ENCODE results near the gene PPP1R14D.

PPP1R14D gene

GRCh38 chr15:40852529-40852928 is 24.0 kb upstream of the PPP1R14D start:
- no peak for DNase-seq

- DNase-seq = no peak
Observed at GRCh38 chr15:40850576-40851112, 22.1 kb upstream of the PPP1R14D start.

- DNase-seq = no peak
Observed at GRCh38 chr15:40847223-40847961, 18.9 kb upstream of the PPP1R14D start.

GRCh38 chr15:40846841-40847222 is 18.3 kb upstream of the PPP1R14D start:
- DNase-seq = no peak

- no peak for DNase-seq
Observed at GRCh38 chr15:40845511-40846284, 17.2 kb upstream of the PPP1R14D start.

GRCh38 chr15:40845036-40845435 is 16.5 kb upstream of the PPP1R14D start:
- no peak for DNase-seq

GRCh38 chr15:40844696-40845030 is 16.2 kb upstream of the PPP1R14D start:
- DNase-seq = peak in 3 of 5 donors; percentile 6 to 41 (median 15)

GRCh38 chr15:40843885-40844695 is 15.6 kb upstream of the PPP1R14D start, which contains the start of gene SPINT1:
Gene SPINT1 (plus strand): TSS chr15:40844048. CDS start chr15:40844555, 507 bp downstream.
- DNase-seq = peak in 3 of 5 donors; percentile 4 to 32 (median 21)

- DNase-seq = no peak
Observed at GRCh38 chr15:40843261-40843884, 14.9 kb upstream of the PPP1R14D start.

GRCh38 chr15:40841741-40842140 is 13.2 kb upstream of the PPP1R14D start:
- no peak for DNase-seq

- DNase-seq = no peak
Observed at GRCh38 chr15:40838756-40839155, 10.2 kb upstream of the PPP1R14D start.

GRCh38 chr15:40836020-40836419 is 7.5 kb upstream of the PPP1R14D start:
- DNase-seq = no peak

- no peak for DNase-seq
Observed at GRCh38 chr15:40832903-40833302, 4.4 kb upstream of the PPP1R14D start.

- no peak for DNase-seq
Observed at GRCh38 chr15:40831861-40832260, 3.4 kb upstream of the PPP1R14D start.

GRCh38 chr15:40830884-40831283 is 2.4 kb upstream of the PPP1R14D start:
- no peak for DNase-seq

GRCh38 chr15:40829115-40829514 is 607 bp upstream of the PPP1R14D start:
- DNase-seq = no peak

- no peak for DNase-seq
Observed at GRCh38 chr15:40826423-40827075, 2.0 kb downstream of the PPP1R14D start.

GRCh38 chr15:40825661-40826422 is 2.7 kb downstream of the PPP1R14D start:
- DNase-seq = no peak

- no peak for DNase-seq
Observed at GRCh38 chr15:40823572-40824343, 4.8 kb downstream of the PPP1R14D start.

- no peak for DNase-seq
Observed at GRCh38 chr15:40821195-40821594, 7.3 kb downstream of the PPP1R14D start.
